ENCODE data around the gene SOS1.

DNA sequence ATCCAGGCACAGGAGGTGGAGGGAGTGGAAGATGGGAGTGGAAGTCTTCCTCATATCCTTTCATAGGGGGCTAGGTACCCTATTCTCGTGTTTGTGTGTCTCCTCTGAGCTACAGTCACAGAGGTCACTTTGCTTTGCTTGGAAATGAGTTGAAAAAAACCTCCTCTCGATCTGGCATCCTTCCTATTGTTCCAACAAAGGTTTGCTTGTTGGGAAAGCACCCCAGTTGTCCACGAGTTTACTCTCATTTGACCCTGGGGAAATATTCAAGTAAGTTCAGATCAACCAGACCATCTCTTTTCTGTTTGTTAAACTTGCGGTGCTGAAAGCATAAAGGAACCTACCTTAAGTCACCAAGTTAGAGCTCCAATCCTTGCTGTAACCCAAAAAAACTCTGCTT is 171.9 kb downstream of the SOS1 start:
- TF ChIP-seq, protein P1, sequence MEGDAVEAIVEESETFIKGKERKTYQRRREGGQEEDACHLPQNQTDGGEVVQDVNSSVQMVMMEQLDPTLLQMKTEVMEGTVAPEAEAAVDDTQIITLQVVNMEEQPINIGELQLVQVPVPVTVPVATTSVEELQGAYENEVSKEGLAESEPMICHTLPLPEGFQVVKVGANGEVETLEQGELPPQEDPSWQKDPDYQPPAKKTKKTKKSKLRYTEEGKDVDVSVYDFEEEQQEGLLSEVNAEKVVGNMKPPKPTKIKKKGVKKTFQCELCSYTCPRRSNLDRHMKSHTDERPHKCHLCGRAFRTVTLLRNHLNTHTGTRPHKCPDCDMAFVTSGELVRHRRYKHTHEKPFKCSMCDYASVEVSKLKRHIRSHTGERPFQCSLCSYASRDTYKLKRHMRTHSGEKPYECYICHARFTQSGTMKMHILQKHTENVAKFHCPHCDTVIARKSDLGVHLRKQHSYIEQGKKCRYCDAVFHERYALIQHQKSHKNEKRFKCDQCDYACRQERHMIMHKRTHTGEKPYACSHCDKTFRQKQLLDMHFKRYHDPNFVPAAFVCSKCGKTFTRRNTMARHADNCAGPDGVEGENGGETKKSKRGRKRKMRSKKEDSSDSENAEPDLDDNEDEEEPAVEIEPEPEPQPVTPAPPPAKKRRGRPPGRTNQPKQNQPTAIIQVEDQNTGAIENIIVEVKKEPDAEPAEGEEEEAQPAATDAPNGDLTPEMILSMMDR (IDR thresholded peaks at IDR 0.05), result no peak
- no peak for TF ChIP-seq POLR2A (IDR thresholded peaks at IDR 0.05)

Data from upper lobe of left lung (tissue), 4 donors.